CD4-positive, alpha-beta T cell (primary cell): Measurements from ENCODE around the gene ANKRD60. TPM values are rescaled to one million over a fixed set of nuclear protein-coding genes. Genes with fewer than 3 reads are reported as not detected.

Experiments
- ATAC-seq: fragments of 200-7000 bp; cut with Tn5 transposase; one replicate; pipeline ENCODE4 v1.10.0; 2022; ENCODE audit warnings: mild to moderate bottlenecking; ENCODE audit not compliant: poor library complexity
- CTCF ChIA-PET: fragments of 350-600 bp; sonication (Branson Sonifier 250); formaldehyde crosslinking; loops from one replicate; lab custom pipeline; 2021; ENCODE audit warnings: antibody characterized with exemption, inconsistent platforms; lab: Charles Lee
- POLR2A ChIA-PET: fragments of 350-600 bp; sonication (Branson Sonifier 250); formaldehyde crosslinking; loops from one replicate; lab custom pipeline; 2021; ENCODE audit warnings: antibody characterized with exemption, inconsistent platforms; lab: Charles Lee
- DNase-seq, 14 experiments: peaks; one replicate each; pipeline ENCODE4 v3.0.0-alpha.2; 2013 to 2020; ENCODE audit warnings: mixed read lengths in 2 of 14
- H3K27ac ChIP-seq, 2 donors: one replicate each; pipeline versions ENCODE4 v1.5.1 to v1.7.0; 2013; ENCODE audit warnings: low read length in 2 of 2, low read depth in 1 of 2, mild to moderate bottlenecking in 1 of 2
- H3K27me3 ChIP-seq, 2 experiments: 1 replicate in 1 of 2; 2 replicates in 1 of 2; pipeline versions ENCODE4 v1.6.1 to v1.7.0; 2013; ENCODE audit warnings: low read length in 2 of 2, control low read depth in 1 of 2, mild to moderate bottlenecking in 1 of 2, moderate library complexity in 1 of 2; ENCODE audit not compliant: insufficient read depth in 2 of 2, control insufficient read depth in 1 of 2
- H3K36me3 ChIP-seq: one replicate; pipeline ENCODE4 v1.6.1; 2013; ENCODE audit warnings: low read length, control low read depth; ENCODE audit not compliant: insufficient read depth
- H3K4me1 ChIP-seq: one replicate; pipeline ENCODE4 v1.6.1; 2013; ENCODE audit warnings: low read length, control low read depth; ENCODE audit not compliant: insufficient read depth
- H3K4me3 ChIP-seq: one replicate; pipeline ENCODE4 v1.5.1; 2013; ENCODE audit warnings: mild to moderate bottlenecking, low read length, moderate library complexity
- H3K9me3 ChIP-seq, 2 experiments: 1 replicate in 1 of 2; 2 replicates in 1 of 2; pipeline versions ENCODE4 v1.6.1 to v1.7.0; 2013; ENCODE audit warnings: low read length in 2 of 2, mild to moderate bottlenecking in 2 of 2, control low read depth in 1 of 2, moderate library complexity in 1 of 2; ENCODE audit not compliant: control insufficient read depth in 1 of 2, insufficient read depth in 1 of 2
- H3K27ac Mint-ChIP-seq: one replicate; pipeline ENCODE4 v1.8.0; 2020; ENCODE audit warnings: mixed read lengths
- H3K27me3 Mint-ChIP-seq: one replicate; pipeline ENCODE4 v1.8.0; 2021; ENCODE audit warnings: mixed read lengths
- H3K36me3 Mint-ChIP-seq: one replicate; pipeline ENCODE4 v1.8.0; 2021; ENCODE audit warnings: low read depth, mixed read lengths
- H3K4me1 Mint-ChIP-seq: one replicate; pipeline ENCODE4 v1.8.0; 2021; ENCODE audit warnings: low read depth, mixed read lengths
- H3K4me3 Mint-ChIP-seq: one replicate; pipeline ENCODE4 v1.8.0; 2020; ENCODE audit warnings: mild to moderate bottlenecking, mixed read lengths
- H3K9me3 Mint-ChIP-seq: one replicate; pipeline ENCODE4 v1.8.0; 2020; ENCODE audit warnings: mixed read lengths
- CTCF ChIP-seq: fragments of 200-600 bp; IDR thresholded peaks from one replicate; pipeline ENCODE4 v1.8.0; 2022; ENCODE audit warnings: antibody characterized with exemption, mild to moderate bottlenecking
- intact Hi-C, 2 experiments: fragments of 100-400 bp; cut with DNase I in 1 of 2; cut with micrococcal nuclease in 1 of 2; formaldehyde crosslinking; loops; one replicate each; pipeline versions ENCODE4 v1.15.1 to v1.9.0; 2023 to 2025; cut with DNase I, micrococcal nuclease
- total RNA-seq, 174 experiments: library from RNA in 2 of 174; stranded (reverse) in 2 of 174; gene quantifications; one replicate each; pipeline ENCODE4 v1.2.3 and lab custom pipeline; 2021 to 2026

The ANKRD60 gene
- total RNA-seq, 2 experiments from 2014 or later, result not detected

- no peak for TF ChIP-seq CTCF
- intact Hi-C loops, result no loop called here
- POLR2A ChIA-PET, result no interaction called here
These were observed 14.4 kb upstream of the ANKRD60 start for GRCh38 chr20:58242824-58243223.

GRCh38 chr20:58241766-58242465, 13.5 kb upstream of the ANKRD60 start:
- Histone ChIP-seq H3K36me3 (peaks cover 20% of the 10 kb centered on the region), H3K27me3 (no peaks in the 10 kb centered on the region), H3K27ac (no peak overlapping the region), H3K9me3 (no peaks in the 10 kb centered on the region), H3K4me3 (no peak overlapping the region), H3K4me1 (peaks cover 4% of the 10 kb centered on the region)
- H3K4me1 Mint-ChIP-seq, result peaks cover 6% of the 10 kb centered on the region
- no peaks in the 10 kb centered on the region for H3K9me3 Mint-ChIP-seq
- no peak overlapping the region for H3K4me3 Mint-ChIP-seq
- H3K27ac Mint-ChIP-seq, result no peak overlapping the region
- DNase-seq, result no peak
- intact Hi-C loops, result no loop called here
- ChIA-PET CTCF (no interaction called here), POLR2A (no interaction called here)
- H3K36me3 Mint-ChIP-seq, result peaks cover 65% of the 10 kb centered on the region
- TF ChIP-seq CTCF, result no peak
- no peaks in the 10 kb centered on the region for H3K27me3 Mint-ChIP-seq
- no peak for ATAC-seq

More at GRCh38 chr20:58242824-58243223, 14.4 kb upstream of the ANKRD60 start:
- ATAC-seq (no peak), DNase-seq (no peak)
- CTCF ChIA-PET, result no interaction called here
- Mint-ChIP-seq H3K4me1 (no peaks in the 10 kb centered on the region), H3K36me3 (peaks cover 68% of the 10 kb centered on the region), H3K9me3 (no peaks in the 10 kb centered on the region), H3K27me3 (no peaks in the 10 kb centered on the region), H3K4me3 (no peak overlapping the region), H3K27ac (no peak overlapping the region)
- no peak overlapping the region for H3K27ac ChIP-seq
- no peaks in the 10 kb centered on the region for H3K4me1 ChIP-seq
- no peaks in the 10 kb centered on the region for H3K27me3 ChIP-seq
- no peak overlapping the region for H3K4me3 ChIP-seq
- peaks cover 29% of the 10 kb centered on the region for H3K36me3 ChIP-seq
- H3K9me3 ChIP-seq, result no peaks in the 10 kb centered on the region

- Histone ChIP-seq H3K4me1 (peaks cover 9% of the 10 kb centered on the region), H3K4me3 (no peak overlapping the region), H3K36me3 (peaks cover 7% of the 10 kb centered on the region), H3K27me3 (no peaks in the 10 kb centered on the region), H3K27ac (no peak overlapping the region), H3K9me3 (no peaks in the 10 kb centered on the region)
- H3K4me1 Mint-ChIP-seq, result peaks cover 13% of the 10 kb centered on the region
- TF ChIP-seq CTCF, result no peak
- ChIA-PET POLR2A (no interaction called here), CTCF (interaction anchor here (0.5 kb wide), 1 partner anchor 119 kb away, joined by 3 read pairs; no protein-coding TSS in a partner anchor)
- DNase-seq, result no peak
- ATAC-seq, result no peak
- H3K4me3 Mint-ChIP-seq, result no peak overlapping the region
- intact Hi-C loops, result no loop called here
- H3K27ac Mint-ChIP-seq, result no peak overlapping the region
- H3K27me3 Mint-ChIP-seq, result no peaks in the 10 kb centered on the region
- H3K9me3 Mint-ChIP-seq, result no peaks in the 10 kb centered on the region
- peaks cover 51% of the 10 kb centered on the region for H3K36me3 Mint-ChIP-seq
These were observed 12.0 kb upstream of the ANKRD60 start for GRCh38 chr20:58240471-58240870.
